ENCODE results near the gene PI4KA. TPM values are rescaled to one million over a fixed set of nuclear protein-coding genes. Genes with fewer than 3 reads are reported as not detected.

The PI4KA gene
- polyA plus RNA-seq, 1 donor from 2014 or later, result 42.2 TPM

DNA sequence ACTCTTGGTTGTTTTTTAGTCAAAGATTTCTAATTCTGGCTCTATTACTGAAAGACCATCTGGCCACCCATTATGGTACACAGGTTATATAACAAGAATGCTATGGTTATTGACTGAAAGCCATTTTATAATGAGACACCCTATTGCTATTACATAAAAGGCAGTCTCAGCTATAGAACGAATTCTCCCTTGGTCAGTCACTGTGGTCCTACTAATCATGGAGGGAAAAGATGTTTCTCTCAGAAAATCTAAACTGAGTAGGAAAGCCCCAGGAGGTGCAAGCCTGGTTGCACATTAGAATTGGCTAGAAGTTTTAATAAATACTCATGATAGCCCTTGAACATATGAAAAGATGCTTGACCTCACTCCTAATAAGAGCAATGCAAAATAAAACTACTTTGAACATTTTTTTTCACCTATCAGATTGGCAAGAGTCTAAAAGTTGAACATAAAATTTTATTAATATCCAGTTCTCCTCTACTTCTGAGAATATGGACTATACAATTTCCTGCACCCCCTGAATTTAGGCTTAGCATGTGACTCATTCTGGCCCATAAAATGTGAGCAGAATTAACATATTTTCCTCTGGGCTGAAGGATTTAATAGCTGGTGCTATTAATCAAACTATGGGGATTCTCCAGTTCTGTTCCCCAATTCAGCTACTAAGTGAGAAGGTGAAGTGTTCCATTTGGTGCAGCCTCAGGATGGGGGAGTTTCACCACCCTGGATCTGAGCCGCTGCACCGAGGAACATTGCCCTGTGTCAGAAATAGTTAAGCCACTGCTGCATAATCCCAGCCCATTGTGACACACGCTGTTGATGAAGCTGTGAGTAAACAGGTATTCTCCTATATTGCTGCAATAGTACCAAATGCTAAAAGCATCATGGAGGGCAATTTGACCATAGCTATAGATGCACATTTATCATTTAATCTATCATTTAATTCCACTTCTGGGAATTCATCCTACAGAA lies 47.1 kb upstream of the PI4KA start:
- TF ChIP-seq, protein P1, sequence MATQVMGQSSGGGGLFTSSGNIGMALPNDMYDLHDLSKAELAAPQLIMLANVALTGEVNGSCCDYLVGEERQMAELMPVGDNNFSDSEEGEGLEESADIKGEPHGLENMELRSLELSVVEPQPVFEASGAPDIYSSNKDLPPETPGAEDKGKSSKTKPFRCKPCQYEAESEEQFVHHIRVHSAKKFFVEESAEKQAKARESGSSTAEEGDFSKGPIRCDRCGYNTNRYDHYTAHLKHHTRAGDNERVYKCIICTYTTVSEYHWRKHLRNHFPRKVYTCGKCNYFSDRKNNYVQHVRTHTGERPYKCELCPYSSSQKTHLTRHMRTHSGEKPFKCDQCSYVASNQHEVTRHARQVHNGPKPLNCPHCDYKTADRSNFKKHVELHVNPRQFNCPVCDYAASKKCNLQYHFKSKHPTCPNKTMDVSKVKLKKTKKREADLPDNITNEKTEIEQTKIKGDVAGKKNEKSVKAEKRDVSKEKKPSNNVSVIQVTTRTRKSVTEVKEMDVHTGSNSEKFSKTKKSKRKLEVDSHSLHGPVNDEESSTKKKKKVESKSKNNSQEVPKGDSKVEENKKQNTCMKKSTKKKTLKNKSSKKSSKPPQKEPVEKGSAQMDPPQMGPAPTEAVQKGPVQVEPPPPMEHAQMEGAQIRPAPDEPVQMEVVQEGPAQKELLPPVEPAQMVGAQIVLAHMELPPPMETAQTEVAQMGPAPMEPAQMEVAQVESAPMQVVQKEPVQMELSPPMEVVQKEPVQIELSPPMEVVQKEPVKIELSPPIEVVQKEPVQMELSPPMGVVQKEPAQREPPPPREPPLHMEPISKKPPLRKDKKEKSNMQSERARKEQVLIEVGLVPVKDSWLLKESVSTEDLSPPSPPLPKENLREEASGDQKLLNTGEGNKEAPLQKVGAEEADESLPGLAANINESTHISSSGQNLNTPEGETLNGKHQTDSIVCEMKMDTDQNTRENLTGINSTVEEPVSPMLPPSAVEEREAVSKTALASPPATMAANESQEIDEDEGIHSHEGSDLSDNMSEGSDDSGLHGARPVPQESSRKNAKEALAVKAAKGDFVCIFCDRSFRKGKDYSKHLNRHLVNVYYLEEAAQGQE (IDR thresholded peaks at IDR 0.05; ENCODE audit: borderline replicate concordance), result no peak
- TF ChIP-seq MXI1 (conservative IDR thresholded peaks at IDR 0.05; ENCODE audit: poor library complexity, severe bottlenecking), result no peak
- no peak for TF ChIP-seq SMC3 (conservative IDR thresholded peaks at IDR 0.05; ENCODE audit: poor library complexity)
- TF ChIP-seq TAF1 (IDR thresholded peaks at IDR 0.05; ENCODE audit: low read depth), result no peak
- TF ChIP-seq POLR2AphosphoS5 (IDR thresholded peaks at IDR 0.05), result no peak
- TF ChIP-seq EP300 (conservative IDR thresholded peaks at IDR 0.05; ENCODE audit: poor library complexity, severe bottlenecking), result no peak
- no peak for TF ChIP-seq EZH2 (IDR thresholded peaks at IDR 0.05; ENCODE audit: borderline replicate concordance, insufficient read depth, low read length, poor library complexity, severe bottlenecking)
- TF ChIP-seq RAD21 (conservative IDR thresholded peaks at IDR 0.05), result no peak
- TF ChIP-seq, protein P2, sequence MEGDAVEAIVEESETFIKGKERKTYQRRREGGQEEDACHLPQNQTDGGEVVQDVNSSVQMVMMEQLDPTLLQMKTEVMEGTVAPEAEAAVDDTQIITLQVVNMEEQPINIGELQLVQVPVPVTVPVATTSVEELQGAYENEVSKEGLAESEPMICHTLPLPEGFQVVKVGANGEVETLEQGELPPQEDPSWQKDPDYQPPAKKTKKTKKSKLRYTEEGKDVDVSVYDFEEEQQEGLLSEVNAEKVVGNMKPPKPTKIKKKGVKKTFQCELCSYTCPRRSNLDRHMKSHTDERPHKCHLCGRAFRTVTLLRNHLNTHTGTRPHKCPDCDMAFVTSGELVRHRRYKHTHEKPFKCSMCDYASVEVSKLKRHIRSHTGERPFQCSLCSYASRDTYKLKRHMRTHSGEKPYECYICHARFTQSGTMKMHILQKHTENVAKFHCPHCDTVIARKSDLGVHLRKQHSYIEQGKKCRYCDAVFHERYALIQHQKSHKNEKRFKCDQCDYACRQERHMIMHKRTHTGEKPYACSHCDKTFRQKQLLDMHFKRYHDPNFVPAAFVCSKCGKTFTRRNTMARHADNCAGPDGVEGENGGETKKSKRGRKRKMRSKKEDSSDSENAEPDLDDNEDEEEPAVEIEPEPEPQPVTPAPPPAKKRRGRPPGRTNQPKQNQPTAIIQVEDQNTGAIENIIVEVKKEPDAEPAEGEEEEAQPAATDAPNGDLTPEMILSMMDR (IDR thresholded peaks at IDR 0.05; ENCODE audit: poor library complexity, severe bottlenecking), result no peak
- Histone ChIP-seq H3K79me2 (replicated peaks; ENCODE audit: insufficient read depth, low read length) (no peaks in the 10 kb centered on the region), H3K36me3 (ENCODE audit: insufficient read depth, low read length) (no peaks in the 10 kb centered on the region), H3K27me3 (ENCODE audit: insufficient read depth, low read depth, low read length) (no peaks in the 10 kb centered on the region), H3K9me2 (ENCODE audit: insufficient read depth, low read length) (no peaks in the 10 kb centered on the region), H2AFZ (ENCODE audit: low read depth, low read length) (no peak overlapping the region), H3K4me3 (ENCODE audit: low read length) (no peak overlapping the region), H3K27ac (ENCODE audit: low read length) (no peak overlapping the region), H3F3A (ENCODE audit: insufficient read depth, low read length, poor library complexity, severe bottlenecking) (no peaks in the 10 kb centered on the region), H3K9me3 (ENCODE audit: low read length) (no peaks in the 10 kb centered on the region), H4K20me1 (ENCODE audit: insufficient read depth) (no peaks in the 10 kb centered on the region), H3K9ac (ENCODE audit: low read length) (no peak overlapping the region), H3K4me2 (ENCODE audit: low read length) (no peak overlapping the region)

DNA sequence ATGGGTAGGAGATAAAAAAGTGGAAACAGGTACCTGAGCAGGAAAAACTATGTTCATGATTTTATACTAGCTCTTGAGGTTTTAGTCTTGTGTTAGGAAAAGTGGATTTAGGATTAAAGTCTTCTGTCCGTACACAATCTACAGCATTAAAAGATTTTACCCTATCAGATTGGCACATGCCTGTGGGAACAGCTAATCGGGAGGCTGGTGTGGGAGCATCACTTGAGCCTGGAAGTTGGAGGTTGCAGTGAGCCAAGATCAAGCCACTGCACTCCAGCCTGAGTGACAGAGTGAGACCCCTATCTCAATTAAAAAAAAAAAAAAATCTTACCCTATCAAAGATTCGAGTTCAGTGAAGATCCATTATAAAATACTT lies 46.4 kb upstream of the PI4KA start:
- H3K79me2 ChIP-seq (replicated peaks; ENCODE audit: insufficient read depth, low read length), result no peaks in the 10 kb centered on the region
- H4K20me1 ChIP-seq (ENCODE audit: insufficient read depth), result no peaks in the 10 kb centered on the region
- H2AFZ ChIP-seq (ENCODE audit: low read depth, low read length), result no peak overlapping the region
- no peak overlapping the region for H3K4me3 ChIP-seq (ENCODE audit: low read length)
- H3K9ac ChIP-seq (ENCODE audit: low read length), result no peak overlapping the region
- no peak overlapping the region for H3K4me2 ChIP-seq (ENCODE audit: low read length)
- H3F3A ChIP-seq (ENCODE audit: insufficient read depth, low read length, poor library complexity, severe bottlenecking), result no peaks in the 10 kb centered on the region
- no peaks in the 10 kb centered on the region for H3K36me3 ChIP-seq (ENCODE audit: insufficient read depth, low read length)
- H3K27me3 ChIP-seq (ENCODE audit: insufficient read depth, low read depth, low read length), result no peaks in the 10 kb centered on the region
- no peaks in the 10 kb centered on the region for H3K9me3 ChIP-seq (ENCODE audit: low read length)
- no peak for TF ChIP-seq MXI1 (conservative IDR thresholded peaks at IDR 0.05; ENCODE audit: poor library complexity, severe bottlenecking)
- TF ChIP-seq, protein P1 (IDR thresholded peaks at IDR 0.05; ENCODE audit: borderline replicate concordance), result no peak
- no peak for TF ChIP-seq RAD21 (conservative IDR thresholded peaks at IDR 0.05)
- no peak for TF ChIP-seq SMC3 (conservative IDR thresholded peaks at IDR 0.05; ENCODE audit: poor library complexity)
- no peak for TF ChIP-seq TAF1 (IDR thresholded peaks at IDR 0.05; ENCODE audit: low read depth)
- TF ChIP-seq EP300 (conservative IDR thresholded peaks at IDR 0.05; ENCODE audit: poor library complexity, severe bottlenecking), result no peak
- TF ChIP-seq EZH2 (IDR thresholded peaks at IDR 0.05; ENCODE audit: borderline replicate concordance, insufficient read depth, low read length, poor library complexity, severe bottlenecking), result no peak
- TF ChIP-seq, protein P2 (IDR thresholded peaks at IDR 0.05; ENCODE audit: poor library complexity, severe bottlenecking), result no peak
- TF ChIP-seq POLR2AphosphoS5 (IDR thresholded peaks at IDR 0.05), result no peak
- no peak overlapping the region for H3K27ac ChIP-seq (ENCODE audit: low read length)
- no peaks in the 10 kb centered on the region for H3K9me2 ChIP-seq (ENCODE audit: insufficient read depth, low read length)
